SK-N-MC (cell line): ENCODE results near the gene PALM.
"Not testable (repeated sequence)": the region's sequence is repeated elsewhere in the genome, so short reads cannot be mapped to it uniquely, and the experiment has no call there.

Experiments
- DNase-seq: peaks from one replicate; pipeline ENCODE4 v3.0.0-alpha.2; 2011; ENCODE audit warnings: low read depth, low spot score
- H3K27ac ChIP-seq: fragments of 200-600 bp; sonication (generic); 2 replicates; pipeline ENCODE4 v1.5.1; 2016; ENCODE audit warnings: mixed run types
- H3K36me3 ChIP-seq: fragments of 200-600 bp; sonication (generic); 2 replicates; pipeline ENCODE4 v1.6.1; 2017; ENCODE audit warnings: antibody characterized with exemption, low read length, mixed read lengths; ENCODE audit not compliant: insufficient read depth
- H3K4me3 ChIP-seq: fragments of 200-600 bp; sonication (generic); 2 replicates; pipeline ENCODE4 v1.5.1; 2016
- H3K9ac ChIP-seq: fragments of 200-600 bp; sonication (generic); 2 replicates; pipeline ENCODE4 v1.8.0; 2017; ENCODE audit warnings: mixed run types, mixed read lengths; ENCODE audit not compliant: insufficient read length
- H3K9me3 ChIP-seq: fragments of 200-600 bp; sonication (generic); 2 replicates; pipeline ENCODE4 v1.6.1; 2017; ENCODE audit warnings: low read depth, mild to moderate bottlenecking, antibody characterized with exemption, low read length, moderate library complexity, mixed read lengths
- EZH2 ChIP-seq: fragments of 200-600 bp; sonication (generic); IDR thresholded peaks from one replicate; pipeline ENCODE4 v1.6.1; 2017; ENCODE audit warnings: antibody characterized with exemption
- FOXP2 ChIP-seq: optimal IDR thresholded peaks from 2 replicates; pipeline ENCODE3; 2011; ENCODE audit warnings: mild to moderate bottlenecking, moderate library complexity; ENCODE audit not compliant: insufficient read depth; ENCODE audit errors: extremely low read length, control extremely low read depth
- POLR2AphosphoS5 ChIP-seq: IDR thresholded peaks from 2 replicates; pipeline ENCODE4 v1.6.1; 2012; ENCODE audit warnings: mild to moderate bottlenecking, low read depth, low read length, borderline replicate concordance

Gene PALM

DNA sequence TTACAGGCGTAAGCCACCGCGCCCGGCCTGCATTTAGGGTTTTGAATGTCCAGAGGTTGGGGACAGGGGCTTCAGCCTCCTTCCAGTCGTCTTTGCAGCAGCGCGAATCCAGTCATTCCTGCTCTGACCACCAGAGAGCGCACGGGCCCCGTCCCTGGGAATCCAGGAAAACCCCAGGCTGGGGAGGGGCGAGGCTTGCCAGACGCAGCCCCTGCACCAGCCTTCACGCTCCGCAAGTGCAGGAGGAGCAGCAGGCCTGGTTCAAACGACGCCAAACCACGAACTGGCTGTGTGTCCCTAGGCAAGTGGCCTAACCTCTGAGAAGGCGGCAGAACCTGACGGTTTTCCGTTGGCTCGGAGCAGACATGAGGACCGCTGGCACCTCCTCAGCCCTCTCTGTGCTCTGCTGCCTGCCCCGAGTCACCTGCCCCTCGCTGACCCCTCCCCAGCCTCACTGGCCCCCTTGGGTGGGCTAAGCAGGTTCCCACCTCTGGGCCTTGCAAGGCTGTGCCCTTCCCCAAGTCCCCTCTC, 43.8 kb upstream of the PALM start:
- H3K4me3 ChIP-seq: no peak overlapping the region
- no peak for TF ChIP-seq POLR2AphosphoS5
- no peak for TF ChIP-seq EZH2
- TF ChIP-seq FOXP2: no peak
- H3K9ac ChIP-seq: no peak overlapping the region
- DNase-seq: no peak
- no peak overlapping the region for H3K27ac ChIP-seq
- H3K9me3 ChIP-seq: no peaks in the 10 kb centered on the region
- H3K36me3 ChIP-seq: no peaks in the 10 kb centered on the region

GRCh38 chr19:666985-667573, 41.7 kb upstream of the PALM start:
- H3K36me3 ChIP-seq, H3K9me3 ChIP-seq, H3K9ac ChIP-seq, DNase-seq, H3K4me3 ChIP-seq, H3K27ac ChIP-seq: not testable (repeated sequence)

- DNase-seq: not testable (repeated sequence)
- H3K27ac ChIP-seq: peak overlapping the region; percentile 77
Observed at GRCh38 chr19:668675-669434, 39.9 kb upstream of the PALM start.

GRCh38 chr19:670609-671075, 38.1 kb upstream of the PALM start:
- Histone ChIP-seq H3K36me3 (no peaks in the 10 kb centered on the region), H3K4me3 (no peak overlapping the region), H3K27ac (no peak overlapping the region), H3K9ac (no peak overlapping the region), H3K9me3 (no peaks in the 10 kb centered on the region)
- no peak for DNase-seq
- TF ChIP-seq EZH2 (no peak), FOXP2 (no peak), POLR2AphosphoS5 (no peak)

More at GRCh38 chr19:668675-669434, 39.9 kb upstream of the PALM start:
- H3K9ac ChIP-seq, H3K36me3 ChIP-seq, H3K9me3 ChIP-seq: not testable (repeated sequence)
- H3K4me3 ChIP-seq: peak overlapping the region; percentile 54

DNA sequence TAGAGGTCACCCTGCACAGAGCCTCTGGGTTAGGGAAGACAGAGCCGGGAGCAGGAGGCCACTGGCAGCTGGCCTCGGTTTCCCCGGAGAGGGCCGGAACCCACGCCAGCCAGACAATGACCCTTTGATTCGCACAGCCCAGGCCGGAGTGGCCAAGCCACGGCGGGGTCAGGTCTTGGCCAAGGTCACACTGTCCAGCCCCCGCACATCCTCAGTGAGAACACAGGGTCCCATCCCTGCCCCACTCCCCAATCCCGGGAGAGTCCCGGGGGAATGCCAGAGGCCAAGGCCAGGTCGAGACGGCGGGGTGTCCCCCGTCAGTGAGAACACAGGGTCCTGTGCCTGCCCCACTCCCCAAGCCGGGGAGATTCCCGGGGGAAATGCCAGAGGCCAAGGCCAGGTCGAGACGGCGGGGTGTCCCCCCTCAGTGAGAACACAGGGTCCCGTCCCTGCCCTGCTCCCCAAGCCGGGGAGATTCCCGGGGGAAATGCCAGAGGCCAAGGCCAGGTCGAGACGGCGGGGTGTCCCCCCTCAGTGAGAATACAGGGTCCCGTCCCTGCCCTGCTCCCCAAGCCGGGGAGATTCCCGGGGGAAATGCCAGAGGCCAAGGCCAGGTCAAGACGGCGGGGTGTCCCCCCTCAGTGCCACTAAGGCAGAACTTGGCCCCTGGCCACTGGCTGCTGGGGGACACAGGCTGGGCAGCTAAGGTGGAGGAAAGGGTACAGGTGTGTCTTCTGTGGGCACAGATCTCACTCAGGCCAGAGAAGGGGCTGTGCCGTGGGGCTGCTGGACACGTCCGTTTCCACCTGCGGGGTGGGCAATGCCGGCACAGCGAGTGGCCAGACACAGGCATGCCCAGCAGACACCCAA, 34.2 kb upstream of the PALM start:
- no peak for DNase-seq
- no peak overlapping the region for H3K9ac ChIP-seq
- peak overlapping the region; percentile 57; the same call in 1 of the 2 replicates for H3K27ac ChIP-seq
- H3K36me3 ChIP-seq: no peaks in the 10 kb centered on the region
- H3K4me3 ChIP-seq: no peak overlapping the region
- H3K9me3 ChIP-seq: no peaks in the 10 kb centered on the region
- TF ChIP-seq POLR2AphosphoS5: no peak
- TF ChIP-seq FOXP2: no peak
- TF ChIP-seq EZH2: no peak

GRCh38 chr19:676007-676338, 32.8 kb upstream of the PALM start:
- Histone ChIP-seq H3K9ac (no peak overlapping the region), H3K36me3 (no peaks in the 10 kb centered on the region), H3K27ac (no peak overlapping the region), H3K9me3 (no peaks in the 10 kb centered on the region), H3K4me3 (peak overlapping the region; percentile 81)
- TF ChIP-seq POLR2AphosphoS5 (no peak), FOXP2 (no peak), EZH2 (no peak)
- no peak for DNase-seq

DNA sequence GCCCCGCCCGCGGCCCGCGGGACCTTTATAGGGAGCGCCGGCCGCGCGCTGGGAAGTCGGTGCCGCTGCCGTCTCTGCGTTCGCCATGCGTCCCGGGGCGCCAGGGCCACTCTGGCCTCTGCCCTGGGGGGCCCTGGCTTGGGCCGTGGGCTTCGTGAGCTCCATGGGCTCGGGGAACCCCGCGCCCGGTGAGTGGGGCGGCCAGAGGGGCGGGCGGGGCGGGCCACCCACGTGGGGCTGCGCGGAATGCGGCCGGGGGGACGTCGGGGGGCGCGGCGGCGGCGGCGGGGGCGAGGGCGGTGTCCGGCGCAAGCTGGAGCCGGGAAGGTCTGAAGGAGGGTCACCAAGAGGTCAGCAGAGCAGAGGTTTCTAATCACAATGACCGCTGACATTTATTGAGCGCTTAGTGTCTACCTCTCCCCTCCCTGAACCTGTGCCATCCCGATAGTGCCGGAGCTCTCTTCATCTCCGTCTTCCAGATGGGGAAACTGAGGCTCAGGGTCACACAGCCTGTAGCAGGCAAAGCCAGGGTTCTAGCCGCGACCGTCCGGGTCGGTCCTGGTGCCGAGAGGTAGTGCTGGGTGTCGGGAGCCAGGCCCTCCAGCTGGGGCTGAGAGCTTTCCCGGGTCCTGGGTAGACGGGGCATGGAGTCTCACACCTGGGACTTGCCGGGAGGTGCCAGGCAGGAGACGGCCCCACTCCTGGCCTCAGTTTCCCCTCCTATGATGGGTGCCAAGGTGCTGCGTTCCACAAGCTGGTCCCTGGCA, 32.2 kb upstream of the PALM start, which contains the start of gene FSTL3:
TSS of gene FSTL3 (plus strand) at position 54 of the 767 bp plus-strand sequence. CDS start at position 86, 32 bp downstream.
- TF ChIP-seq EZH2 (no peak), FOXP2 (no peak), POLR2AphosphoS5 (peak; percentile 6; the same call in 1 of the 2 replicates)
- no peak for DNase-seq
- H3K9me3 ChIP-seq: no peaks in the 10 kb centered on the region
- H3K9ac ChIP-seq: peak within 1 kb of the TSS; percentile 66
- peak within 1 kb of the TSS; percentile 81 for H3K4me3 ChIP-seq
- no peaks in the 10 kb centered on the region for H3K36me3 ChIP-seq
- peak within 1 kb of the TSS; percentile 57; the same call in 1 of the 2 replicates for H3K27ac ChIP-seq

DNA sequence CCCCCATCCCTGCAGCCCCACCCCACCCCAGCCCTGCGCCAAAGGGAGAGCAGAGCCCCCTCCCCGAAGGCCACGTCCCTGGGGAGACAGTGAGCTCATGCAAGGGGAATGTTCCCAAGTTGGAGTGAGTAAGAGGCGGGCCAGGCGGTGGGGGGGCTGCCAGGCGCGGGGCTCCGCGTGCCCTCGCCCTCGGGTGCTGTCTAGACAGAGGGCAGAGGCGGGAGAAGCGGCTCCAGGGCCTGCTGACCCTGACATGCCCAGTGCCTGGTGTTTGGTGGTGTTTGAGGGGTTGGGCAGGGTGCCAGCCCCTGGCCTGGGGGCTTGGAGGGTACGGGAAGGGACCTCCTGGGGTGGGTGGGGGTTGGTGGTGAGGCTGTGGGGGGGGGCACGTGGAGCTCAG, 31.5 kb upstream of the PALM start:
- DNase-seq: no peak
- Histone ChIP-seq H3K36me3 (no peaks in the 10 kb centered on the region), H3K4me3 (peak overlapping the region; percentile 81), H3K27ac (no peak overlapping the region), H3K9ac (peak overlapping the region; percentile 66), H3K9me3 (no peaks in the 10 kb centered on the region)
- TF ChIP-seq EZH2 (no peak), POLR2AphosphoS5 (no peak), FOXP2 (no peak)
